Mesenchymal stem cell (in vitro differentiated cells and primary cell): Measurements from ENCODE around the gene HSD17B14.
A peak's percentile ranks its signal among the peaks of the same experiment; 100 is the strongest.

Experiments
- DNase-seq: peaks from one replicate; pipeline ENCODE4 v3.0.0-alpha.2; 2013
- H2AFZ ChIP-seq: one replicate; pipeline ENCODE4 v1.6.1; 2013; ENCODE audit warnings: low read depth, mild to moderate bottlenecking, control low read depth, inconsistent platforms, low read length, moderate library complexity
- H2AK5ac ChIP-seq: 2 replicates; pipeline ENCODE4 v1.6.1; 2013; ENCODE audit warnings: low read length, moderate library complexity, mild to moderate bottlenecking, inconsistent platforms; ENCODE audit not compliant: severe bottlenecking
- H2BK120ac ChIP-seq: one replicate; pipeline ENCODE4 v1.6.1; 2013; ENCODE audit warnings: low read depth, mild to moderate bottlenecking, inconsistent platforms, low read length, moderate library complexity
- H2BK12ac ChIP-seq, 2 experiments: one replicate each; pipeline ENCODE4 v1.6.1; 2013; ENCODE audit warnings: inconsistent platforms in 2 of 2, low read length in 2 of 2, mild to moderate bottlenecking in 2 of 2, moderate library complexity in 2 of 2, control low read depth in 1 of 2
- H2BK15ac ChIP-seq: one replicate; pipeline ENCODE4 v1.6.1; 2013; ENCODE audit warnings: mild to moderate bottlenecking, low read depth, inconsistent platforms; ENCODE audit not compliant: poor library complexity, severe bottlenecking
- H2BK5ac ChIP-seq: 2 replicates; pipeline ENCODE4 v1.6.1; 2013; ENCODE audit warnings: low read depth, mild to moderate bottlenecking, low read length, control low read depth, inconsistent platforms; ENCODE audit not compliant: poor library complexity, severe bottlenecking
- H3K14ac ChIP-seq, 2 experiments: one replicate each; pipeline ENCODE4 v1.6.1; 2013; ENCODE audit warnings: inconsistent platforms in 2 of 2, low read length in 2 of 2, control low read depth in 1 of 2, mild to moderate bottlenecking in 1 of 2, moderate library complexity in 1 of 2
- H3K18ac ChIP-seq, 2 experiments: one replicate each; pipeline ENCODE4 v1.6.1; 2013; ENCODE audit warnings: inconsistent platforms in 2 of 2, low read length in 2 of 2, control low read depth in 1 of 2, low read depth in 1 of 2, mild to moderate bottlenecking in 1 of 2
- H3K23ac ChIP-seq, 2 experiments: one replicate each; pipeline ENCODE4 v1.6.1; 2013; ENCODE audit warnings: inconsistent platforms in 2 of 2, low read length in 2 of 2, mild to moderate bottlenecking in 2 of 2, moderate library complexity in 2 of 2, control low read depth in 1 of 2
- H3K27ac ChIP-seq: 2 replicates; pipeline ENCODE4 v1.5.1; 2013; ENCODE audit warnings: mild to moderate bottlenecking, moderate library complexity, low read length, control low read depth, inconsistent platforms; ENCODE audit not compliant: poor library complexity, severe bottlenecking
- H3K27me3 ChIP-seq, 2 experiments: 2 replicates each; pipeline versions ENCODE4 v1.6.1 to v1.7.0; 2013; ENCODE audit warnings: low read length in 2 of 2, mild to moderate bottlenecking in 2 of 2, moderate library complexity in 2 of 2, control low read depth in 1 of 2, inconsistent platforms in 1 of 2; ENCODE audit not compliant: control insufficient read depth in 1 of 2, insufficient read depth in 1 of 2
- H3K36me3 ChIP-seq, 2 experiments: 2 replicates each; pipeline versions ENCODE4 v1.6.1 to v1.7.0; 2013; ENCODE audit warnings: low read length in 2 of 2, control low read depth in 1 of 2, inconsistent platforms in 1 of 2, low read depth in 1 of 2, mild to moderate bottlenecking in 1 of 2; ENCODE audit not compliant: insufficient read depth in 2 of 2, control insufficient read depth in 1 of 2
- H3K4ac ChIP-seq, 2 experiments: one replicate each; pipeline ENCODE4 v1.6.1; 2013; ENCODE audit warnings: inconsistent platforms in 2 of 2, low read length in 2 of 2, mild to moderate bottlenecking in 2 of 2, moderate library complexity in 2 of 2, control low read depth in 1 of 2, low read depth in 1 of 2
- H3K4me1 ChIP-seq: 2 replicates; pipeline ENCODE4 v1.6.1; 2013; ENCODE audit warnings: low read depth, low read length, control low read depth; ENCODE audit not compliant: control insufficient read depth, insufficient read depth
- H3K4me2 ChIP-seq: 2 replicates; pipeline ENCODE4 v1.6.1; 2013; ENCODE audit warnings: low read length, mild to moderate bottlenecking, inconsistent platforms; ENCODE audit not compliant: poor library complexity, severe bottlenecking
- H3K4me3 ChIP-seq, 2 experiments: 2 replicates each; pipeline versions ENCODE4 v1.5.1 to v1.7.0; 2013; ENCODE audit warnings: low read length in 2 of 2, mild to moderate bottlenecking in 2 of 2, control low read depth in 1 of 2, low read depth in 1 of 2; ENCODE audit not compliant: insufficient read depth in 1 of 2
- H3K79me1 ChIP-seq: replicated peaks from 2 replicates; pipeline ENCODE4 v1.6.1; 2013; ENCODE audit warnings: mild to moderate bottlenecking, control low read depth, low read length, inconsistent platforms; ENCODE audit not compliant: poor library complexity, severe bottlenecking
- H3K9ac ChIP-seq: 2 replicates; pipeline ENCODE4 v1.7.0; 2013; ENCODE audit warnings: mild to moderate bottlenecking, low read length, moderate library complexity
- H3K9me3 ChIP-seq: 2 replicates; pipeline ENCODE4 v1.7.0; 2013; ENCODE audit warnings: mild to moderate bottlenecking, low read length; ENCODE audit not compliant: control insufficient read depth
- H4K8ac ChIP-seq: one replicate; pipeline ENCODE4 v1.6.1; 2013; ENCODE audit warnings: inconsistent platforms, mild to moderate bottlenecking, low read length, moderate library complexity
- H4K91ac ChIP-seq: one replicate; pipeline ENCODE4 v1.6.1; 2013; ENCODE audit warnings: mild to moderate bottlenecking, low read length, inconsistent platforms
- WGBS: methylation state at CpG from one replicate; pipeline ENCODE4 v1.1.7; 2013; ENCODE audit warnings: mixed read lengths; 5-methylcytosine and 5-hydroxymethylcytosine counted together

The HSD17B14 gene

DNA sequence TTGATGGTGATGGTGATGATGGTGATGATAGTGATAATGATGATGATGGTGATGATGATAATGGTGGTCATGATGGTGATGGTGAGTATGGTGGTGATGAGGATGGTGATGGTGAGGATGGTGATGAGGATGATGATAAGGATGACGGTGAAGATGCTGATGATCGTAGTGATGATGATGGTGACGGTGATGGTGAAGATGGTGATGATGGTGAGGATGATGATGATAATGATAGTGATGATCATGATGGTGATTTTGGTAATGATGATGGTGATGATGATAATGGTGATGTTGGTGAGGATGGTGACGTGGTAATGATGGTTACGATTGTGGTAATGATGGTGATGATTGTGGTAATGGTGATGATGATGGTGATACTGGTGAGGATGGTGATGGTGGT is 14.7 kb downstream of the HSD17B14 start:
- Histone ChIP-seq H4K8ac (no peak overlapping the region), H3K14ac (no peak overlapping the region), H3K4ac (no peak overlapping the region), H3K27me3 (no peaks in the 10 kb centered on the region), H2BK15ac (no peak overlapping the region), H2AK5ac (no peak overlapping the region), H3K4me1 (peaks cover 9% of the 10 kb centered on the region), H3K4me3 (no peak overlapping the region), H3K9me3 (no peaks in the 10 kb centered on the region), H2BK5ac (no peak overlapping the region), H2BK120ac (no peak overlapping the region), H3K4me2 (no peak overlapping the region), H3K36me3 (peaks cover 9 to 26% of the 10 kb centered on the region in 2 experiments), H4K91ac (no peak overlapping the region), H3K27ac (no peak overlapping the region), H3K23ac (no peak overlapping the region), H3K79me1 (no peaks in the 10 kb centered on the region), H3K18ac (no peak overlapping the region), H3K9ac (no peak overlapping the region), H2BK12ac (no peak overlapping the region), H2AFZ (no peak overlapping the region)
- WGBS, result 86% methylated on average over 5 of the region's 5 CpGs
- DNase-seq, result no peak

GRCh38 chr19:48819366-48819816 is 16.9 kb downstream of the HSD17B14 start:
- no peak overlapping the region for H2BK12ac ChIP-seq
- peak overlapping the region; percentile 7 for H4K8ac ChIP-seq
- no peak overlapping the region for H3K27ac ChIP-seq
- peaks cover 11% of the 10 kb centered on the region for H3K4me1 ChIP-seq
- 83% methylated on average over 4 of the region's 4 CpGs for WGBS
- peak overlapping the region in 1 of 2 experiments; percentile 33 for H3K4me3 ChIP-seq
- H3K18ac ChIP-seq, result no peak overlapping the region
- H3K36me3 ChIP-seq, result peaks cover 7 to 18% of the 10 kb centered on the region in 2 experiments
- H2BK120ac ChIP-seq, result no peak overlapping the region
- no peak for DNase-seq
- H3K79me1 ChIP-seq, result no peaks in the 10 kb centered on the region
- H3K27me3 ChIP-seq, result no peaks in the 10 kb centered on the region
- no peak overlapping the region for H2BK5ac ChIP-seq
- peak overlapping the region; percentile 16 for H3K9ac ChIP-seq
- H4K91ac ChIP-seq, result no peak overlapping the region
- H3K14ac ChIP-seq, result peak overlapping the region in 1 of 2 experiments; percentile 66
- no peak overlapping the region for H2AK5ac ChIP-seq
- no peaks in the 10 kb centered on the region for H3K9me3 ChIP-seq
- no peak overlapping the region for H2BK15ac ChIP-seq
- no peak overlapping the region for H3K4me2 ChIP-seq
- H3K23ac ChIP-seq, result no peak overlapping the region
- H2AFZ ChIP-seq, result no peak overlapping the region
- H3K4ac ChIP-seq, result no peak overlapping the region

DNA sequence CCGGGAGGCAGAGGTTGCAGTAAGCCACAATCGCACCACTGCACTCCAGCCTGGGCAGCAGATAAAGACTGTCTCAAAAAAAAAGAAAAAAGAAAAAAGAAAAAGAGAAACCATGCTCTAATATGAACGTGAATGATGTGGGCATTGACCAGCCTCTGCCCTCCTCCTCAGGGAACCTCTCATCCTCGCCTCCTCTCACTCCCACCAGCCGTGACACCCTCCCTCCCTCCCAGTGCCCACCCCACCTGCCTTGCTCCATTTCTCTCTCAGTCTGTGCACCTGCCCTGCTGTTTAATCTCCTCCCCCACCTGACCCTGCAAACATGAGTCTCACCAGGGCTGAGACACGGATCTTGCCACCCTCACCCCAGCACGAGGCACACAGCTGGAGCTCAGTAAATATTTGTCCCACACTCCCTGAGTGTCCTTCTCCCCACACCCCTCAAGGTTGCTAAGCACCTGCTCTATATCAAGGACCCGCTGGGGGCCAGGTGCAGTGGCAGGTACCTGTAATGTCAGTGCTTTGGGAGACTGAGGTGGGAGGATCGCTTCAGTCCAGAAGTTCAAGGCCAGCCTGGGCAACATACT is 18.0 kb downstream of the HSD17B14 start:
- Histone ChIP-seq H4K91ac (no peak overlapping the region), H4K8ac (no peak overlapping the region), H3K4me2 (no peak overlapping the region), H3K27ac (no peak overlapping the region), H3K79me1 (no peaks in the 10 kb centered on the region), H3K9ac (no peak overlapping the region), H3K14ac (no peak overlapping the region), H2BK15ac (no peak overlapping the region), H2BK12ac (no peak overlapping the region), H2AFZ (no peak overlapping the region), H2BK120ac (no peak overlapping the region), H3K4me3 (no peak overlapping the region), H3K36me3 (peaks cover 13 to 18% of the 10 kb centered on the region in 2 experiments), H3K27me3 (no peaks in the 10 kb centered on the region), H3K18ac (no peak overlapping the region), H3K4ac (no peak overlapping the region), H3K9me3 (no peaks in the 10 kb centered on the region), H3K4me1 (peaks cover 9% of the 10 kb centered on the region), H3K23ac (no peak overlapping the region), H2BK5ac (no peak overlapping the region), H2AK5ac (no peak overlapping the region)
- DNase-seq, result no peak
- 80% methylated on average over 8 of the region's 9 CpGs for WGBS

DNA sequence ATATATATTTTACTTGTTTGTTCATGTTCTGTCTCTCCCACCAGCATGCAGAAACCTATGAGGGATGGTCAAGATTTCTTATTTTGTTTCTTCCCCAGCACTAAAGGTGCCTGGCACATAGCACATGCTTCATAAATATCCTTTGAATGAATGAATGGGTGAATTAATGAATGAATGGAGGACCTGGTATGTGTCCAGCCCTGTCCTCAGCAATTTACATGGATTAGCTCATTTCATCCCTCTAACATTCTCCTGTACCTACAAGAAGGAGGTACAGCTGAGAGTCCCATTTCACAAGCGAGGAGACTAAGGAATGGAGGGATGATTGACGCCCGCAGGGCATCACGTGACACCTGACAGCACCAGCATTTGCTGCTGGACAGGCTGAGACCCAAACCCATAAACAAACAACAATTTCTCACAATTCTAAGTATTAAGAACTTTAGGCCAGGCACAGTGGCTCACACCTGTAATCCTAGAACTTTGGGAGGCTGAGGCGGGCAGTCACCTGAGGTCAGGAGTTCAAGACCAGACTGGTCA is 18.6 kb downstream of the HSD17B14 start:
- H3K9ac ChIP-seq, result no peak overlapping the region
- H3K23ac ChIP-seq, result no peak overlapping the region
- H3K4me2 ChIP-seq, result no peak overlapping the region
- peaks cover 12 to 16% of the 10 kb centered on the region in 2 experiments for H3K36me3 ChIP-seq
- no peak overlapping the region for H3K4ac ChIP-seq
- H2BK5ac ChIP-seq, result no peak overlapping the region
- peaks cover 10% of the 10 kb centered on the region for H3K4me1 ChIP-seq
- H3K79me1 ChIP-seq, result no peaks in the 10 kb centered on the region
- no peak overlapping the region for H2BK12ac ChIP-seq
- WGBS, result 92% methylated on average over 5 of the region's 5 CpGs
- H3K4me3 ChIP-seq, result no peak overlapping the region
- no peak overlapping the region for H4K91ac ChIP-seq
- no peak overlapping the region for H3K27ac ChIP-seq
- no peak overlapping the region for H2AK5ac ChIP-seq
- H4K8ac ChIP-seq, result no peak overlapping the region
- H2BK15ac ChIP-seq, result no peak overlapping the region
- no peak overlapping the region for H3K18ac ChIP-seq
- H3K27me3 ChIP-seq, result no peaks in the 10 kb centered on the region
- no peak overlapping the region for H2AFZ ChIP-seq
- H3K14ac ChIP-seq, result no peak overlapping the region
- DNase-seq, result no peak
- no peaks in the 10 kb centered on the region for H3K9me3 ChIP-seq
- no peak overlapping the region for H2BK120ac ChIP-seq
